Measurements from ENCODE around the gene CCT8. TPM values are rescaled to one million over a fixed set of nuclear protein-coding genes. Genes with fewer than 3 reads are reported as not detected.
A peak's percentile ranks its signal among the peaks of the same experiment; 100 is the strongest.

CCT8 gene
- total and polyA plus RNA-seq, 10 of the 15 experiments (the other 5 are each of a cell fraction or from before 2014, with no cell fraction given) = 321 to 696 (median 471) TPM

DNA sequence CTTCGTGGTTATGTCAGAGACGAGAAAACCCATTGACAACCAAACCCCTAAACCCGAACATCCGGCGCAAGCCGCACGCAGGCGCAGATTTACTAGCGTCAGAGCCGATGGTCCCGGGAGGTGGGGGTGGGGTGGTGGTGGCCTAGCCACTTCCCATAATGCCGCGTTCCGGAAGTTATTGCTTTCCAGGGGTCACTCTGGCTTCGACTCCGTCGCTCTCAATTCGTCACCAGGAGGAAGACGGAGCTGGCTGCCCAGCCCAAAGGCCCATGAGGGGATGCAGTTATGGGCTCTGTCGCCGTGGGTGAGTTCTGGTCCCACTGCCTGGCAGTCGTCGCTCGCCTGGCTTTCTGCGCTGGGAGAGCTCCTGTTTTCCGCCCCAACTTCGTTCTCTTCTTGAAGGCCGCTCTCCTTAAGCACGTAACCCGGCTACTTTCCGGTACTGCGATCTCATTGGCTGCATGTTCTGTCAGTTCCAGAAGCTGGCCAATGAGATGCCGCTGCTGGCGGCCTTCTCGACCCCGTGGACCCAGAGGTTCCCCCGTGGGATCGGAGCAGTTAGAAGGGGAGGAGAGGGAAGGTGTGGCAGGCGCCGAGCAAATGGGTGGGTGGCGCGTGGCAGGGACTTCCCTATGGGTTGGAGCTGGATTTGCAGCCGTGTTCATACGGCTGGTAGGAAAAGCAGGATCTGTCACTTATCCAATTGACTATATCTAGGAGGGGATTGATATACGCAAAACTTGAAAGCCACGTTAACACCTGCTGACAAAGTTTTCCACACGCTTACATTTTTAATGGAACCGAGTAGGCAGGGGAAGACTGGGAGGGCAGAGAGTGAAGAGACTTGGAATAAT is 48.7 kb downstream of the CCT8 start, which contains the start of gene USP16:
TSS of gene USP16 (plus strand) at position 195 of the 854 bp plus-strand sequence. CDS start 3,246 bp downstream, outside the sequence.
- peak; percentile 95 for FAIRE-seq
- ChIA-PET SMC1A (ENCODE audit: uncharacterized antibody, unreplicated experiment) (interaction anchor here (0.8 to 3.4 kb wide), 14 partner anchors 9 to 275 kb away, joined by 3 to 14 read pairs (median 5); partner anchors contain the start of genes CCT8 and LTN1), POLR2A (interaction anchor here (0.8 to 4.6 kb wide), 9 partner anchors 19 to 96 kb away, joined by 3 to 22 read pairs (median 4); partner anchors contain the start of genes CCT8 and LTN1), RAD21 (ENCODE audit: unreplicated experiment) (interaction anchor here (1.0 to 2.5 kb wide), 9 partner anchors 22 to 352 kb away, joined by 3 to 16 read pairs (median 4); partner anchors contain the start of gene LTN1), CTCF (interaction anchor here (1.0 to 1.7 kb wide), 5 partner anchors 13 to 349 kb away, joined by 3 to 6 read pairs (median 4); no protein-coding TSS in a partner anchor)
- peak within 1 kb of the TSS; percentile 99 for H3K27ac ChIP-seq (ENCODE audit: control insufficient read depth, insufficient read depth)
- 0 out of 4 replicates have a peak, but pooled peaks cover 0 to 5% of the 10 kb centered on the region in 2 experiments for H3K36me3 ChIP-seq (ENCODE audit: control insufficient read depth in 2 of 2, insufficient read depth in 2 of 2, low read length in 1 of 2)
- peak within 1 kb of the TSS; percentile 92 for H3K9ac ChIP-seq (ENCODE audit: control insufficient read depth, insufficient read depth, low read length)
- peaks cover 46% of the 10 kb centered on the region for H3K79me2 ChIP-seq (ENCODE audit: control insufficient read depth, insufficient read depth, low read length)
- H3K4me2 ChIP-seq (ENCODE audit: control insufficient read depth, insufficient read depth) = peak within 1 kb of the TSS; percentile 89
- peaks cover 4% of the 10 kb centered on the region; the same call in 1 of the 2 replicates for H3K4me1 ChIP-seq (ENCODE audit: control insufficient read depth, insufficient read depth, low read length)
- intact Hi-C loops (cut with micrococcal nuclease; ENCODE audit: unreplicated experiment) (loop anchor here (1.0 to 5.0 kb wide), 3 partner anchors 22 to 48 kb away; partner anchors contain the start of genes CCT8 and LTN1), in situ Hi-C loops (cut with MboI) (no loop called here)
- WGBS (ENCODE audit: insufficient coverage, insufficient replicate concordance, low lambda C conversion rate, missing lambda C conversion rate) = under 1% methylated on average over 48 of the region's 48 CpGs
- H3K27me3 ChIP-seq (replicated peaks in 1 of 2; ENCODE audit: control insufficient read depth in 2 of 2, insufficient read depth in 2 of 2, low read length in 1 of 2) = no peaks in the 10 kb centered on the region
- peak; percentile 98 for ATAC-seq
- peak; percentile 99 for DNase-seq (ENCODE audit: low read depth, low spot score)
- H3K9me3 ChIP-seq (replicated peaks; ENCODE audit: control insufficient read depth, insufficient read depth, low read length) = no peaks in the 10 kb centered on the region; the same call in 2 of the 3 replicates
- peak within 1 kb of the TSS; percentile 89 for H3K4me3 ChIP-seq
- H2AFZ ChIP-seq (ENCODE audit: control insufficient read depth, low read depth, low read length) = peak within 1 kb of the TSS; percentile 96
- H4K20me1 ChIP-seq (ENCODE audit: control insufficient read depth, insufficient read depth) = no peaks in the 10 kb centered on the region
- no TSS peak for BruUV-seq (replicated peaks)
- TF ChIP-seq FOXK2 (IDR thresholded peaks at IDR 0.05) (no peak), SIX5 (IDR thresholded peaks at IDR 0.05; ENCODE audit: low read depth, low read length, severe bottlenecking) (peak; percentile 57), JUND (IDR thresholded peaks at IDR 0.05; ENCODE audit: low read depth, low read length) (no peak), RFX5 (IDR thresholded peaks at IDR 0.05; ENCODE audit: low read depth, low read length) (peak; percentile 47), RELA (IDR thresholded peaks at IDR 0.05; ENCODE audit: borderline replicate concordance, partially characterized antibody) (peak; percentile 51), CBX3 (IDR thresholded peaks at IDR 0.05; ENCODE audit: borderline replicate concordance, low read depth) (no peak), ZNF24 (IDR thresholded peaks at IDR 0.05) (no peak), NFYA (IDR thresholded peaks at IDR 0.05; ENCODE audit: borderline replicate concordance, low read depth, low read length) (peak; percentile 75), NRF1 (conservative IDR thresholded peaks at IDR 0.05; ENCODE audit: low read depth, low read length) (peak; percentile 58), RCOR1 (conservative IDR thresholded peaks at IDR 0.05; ENCODE audit: low read depth, low read length) (0 out of 2 replicates have a peak, but pooled peaks have one; percentile 81), DPF2 (IDR thresholded peaks at IDR 0.05) (peak; percentile 89), SMC3 (IDR thresholded peaks at IDR 0.05; ENCODE audit: borderline replicate concordance, low read length) (no peak), SREBF2 (IDR thresholded peaks at IDR 0.05; ENCODE audit: low read length) (no peak)
- TF ChIP-seq, protein P1, sequence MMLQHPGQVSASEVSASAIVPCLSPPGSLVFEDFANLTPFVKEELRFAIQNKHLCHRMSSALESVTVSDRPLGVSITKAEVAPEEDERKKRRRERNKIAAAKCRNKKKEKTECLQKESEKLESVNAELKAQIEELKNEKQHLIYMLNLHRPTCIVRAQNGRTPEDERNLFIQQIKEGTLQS (IDR thresholded peaks at IDR 0.05; ENCODE audit: borderline replicate concordance, extremely low read depth, low read depth, low read length) = peak; percentile 56; the same call in 1 of the 2 replicates
- TF ChIP-seq, protein P2, sequence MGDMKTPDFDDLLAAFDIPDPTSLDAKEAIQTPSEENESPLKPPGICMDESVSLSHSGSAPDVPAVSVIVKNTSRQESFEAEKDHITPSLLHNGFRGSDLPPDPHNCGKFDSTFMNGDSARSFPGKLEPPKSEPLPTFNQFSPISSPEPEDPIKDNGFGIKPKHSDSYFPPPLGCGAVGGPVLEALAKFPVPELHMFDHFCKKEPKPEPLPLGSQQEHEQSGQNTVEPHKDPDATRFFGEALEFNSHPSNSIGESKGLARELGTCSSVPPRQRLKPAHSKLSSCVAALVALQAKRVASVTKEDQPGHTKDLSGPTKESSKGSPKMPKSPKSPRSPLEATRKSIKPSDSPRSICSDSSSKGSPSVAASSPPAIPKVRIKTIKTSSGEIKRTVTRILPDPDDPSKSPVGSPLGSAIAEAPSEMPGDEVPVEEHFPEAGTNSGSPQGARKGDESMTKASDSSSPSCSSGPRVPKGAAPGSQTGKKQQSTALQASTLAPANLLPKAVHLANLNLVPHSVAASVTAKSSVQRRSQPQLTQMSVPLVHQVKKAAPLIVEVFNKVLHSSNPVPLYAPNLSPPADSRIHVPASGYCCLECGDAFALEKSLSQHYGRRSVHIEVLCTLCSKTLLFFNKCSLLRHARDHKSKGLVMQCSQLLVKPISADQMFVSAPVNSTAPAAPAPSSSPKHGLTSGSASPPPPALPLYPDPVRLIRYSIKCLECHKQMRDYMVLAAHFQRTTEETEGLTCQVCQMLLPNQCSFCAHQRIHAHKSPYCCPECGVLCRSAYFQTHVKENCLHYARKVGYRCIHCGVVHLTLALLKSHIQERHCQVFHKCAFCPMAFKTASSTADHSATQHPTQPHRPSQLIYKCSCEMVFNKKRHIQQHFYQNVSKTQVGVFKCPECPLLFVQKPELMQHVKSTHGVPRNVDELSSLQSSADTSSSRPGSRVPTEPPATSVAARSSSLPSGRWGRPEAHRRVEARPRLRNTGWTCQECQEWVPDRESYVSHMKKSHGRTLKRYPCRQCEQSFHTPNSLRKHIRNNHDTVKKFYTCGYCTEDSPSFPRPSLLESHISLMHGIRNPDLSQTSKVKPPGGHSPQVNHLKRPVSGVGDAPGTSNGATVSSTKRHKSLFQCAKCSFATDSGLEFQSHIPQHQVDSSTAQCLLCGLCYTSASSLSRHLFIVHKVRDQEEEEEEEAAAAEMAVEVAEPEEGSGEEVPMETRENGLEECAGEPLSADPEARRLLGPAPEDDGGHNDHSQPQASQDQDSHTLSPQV (IDR thresholded peaks at IDR 0.05) = no peak
- TF ChIP-seq, protein P3, sequence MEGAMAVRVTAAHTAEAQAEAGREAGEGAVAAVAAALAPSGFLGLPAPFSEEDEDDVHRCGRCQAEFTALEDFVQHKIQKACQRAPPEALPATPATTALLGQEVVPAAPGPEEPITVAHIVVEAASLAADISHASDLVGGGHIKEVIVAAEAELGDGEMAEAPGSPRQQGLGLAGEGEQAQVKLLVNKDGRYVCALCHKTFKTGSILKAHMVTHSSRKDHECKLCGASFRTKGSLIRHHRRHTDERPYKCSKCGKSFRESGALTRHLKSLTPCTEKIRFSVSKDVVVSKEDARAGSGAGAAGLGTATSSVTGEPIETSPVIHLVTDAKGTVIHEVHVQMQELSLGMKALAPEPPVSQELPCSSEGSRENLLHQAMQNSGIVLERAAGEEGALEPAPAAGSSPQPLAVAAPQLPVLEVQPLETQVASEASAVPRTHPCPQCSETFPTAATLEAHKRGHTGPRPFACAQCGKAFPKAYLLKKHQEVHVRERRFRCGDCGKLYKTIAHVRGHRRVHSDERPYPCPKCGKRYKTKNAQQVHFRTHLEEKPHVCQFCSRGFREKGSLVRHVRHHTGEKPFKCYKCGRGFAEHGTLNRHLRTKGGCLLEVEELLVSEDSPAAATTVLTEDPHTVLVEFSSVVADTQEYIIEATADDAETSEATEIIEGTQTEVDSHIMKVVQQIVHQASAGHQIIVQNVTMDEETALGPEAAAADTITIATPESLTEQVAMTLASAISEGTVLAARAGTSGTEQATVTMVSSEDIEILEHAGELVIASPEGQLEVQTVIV (IDR thresholded peaks at IDR 0.05; ENCODE audit: borderline replicate concordance, partially characterized antibody) = peak; percentile 78
